Keratinocyte (primary cell): ENCODE results near the gene HSDL2. TPM values are rescaled to one million over a fixed set of nuclear protein-coding genes. Genes with fewer than 3 reads are reported as not detected.

ENCODE experiments used
- DNase-seq: peaks from one replicate; pipeline ENCODE4 v3.0.0-alpha.2; 2011; ENCODE audit warnings: low read depth, missing footprints, low spot score
- FAIRE-seq: peaks from 2 replicates; lab custom pipeline; 2011; peaks lifted over from hg19 to GRCh38; lab: Jason Lieb, UNC
- H2AFZ ChIP-seq: 2 replicates; pipeline ENCODE4 v1.6.0; 2012; ENCODE audit warnings: low read length, control low read depth, inconsistent platforms; ENCODE audit not compliant: control insufficient read depth
- H3K27ac ChIP-seq: 2 replicates; pipeline ENCODE4 v1.5.1; 2011; ENCODE audit warnings: low read length; ENCODE audit not compliant: control insufficient read depth, insufficient read depth
- H3K27me3 ChIP-seq: 3 replicates; pipeline ENCODE4 v1.6.0; 2011; ENCODE audit warnings: low read length; ENCODE audit not compliant: control insufficient read depth, insufficient read depth; ENCODE audit errors: extremely low read depth
- H3K36me3 ChIP-seq, 2 experiments: 2 replicates in 1 of 2; 3 replicates in 1 of 2; pipeline ENCODE4 v1.5.1; 2011; ENCODE audit warnings: low read length in 2 of 2, mild to moderate bottlenecking in 1 of 2; ENCODE audit not compliant: control insufficient read depth in 2 of 2, insufficient read depth in 2 of 2; ENCODE audit errors: extremely low read depth in 1 of 2
- H3K4me1 ChIP-seq: 3 replicates; pipeline ENCODE4 v1.5.1; 2011; ENCODE audit warnings: low read length; ENCODE audit not compliant: control insufficient read depth, insufficient read depth; ENCODE audit errors: extremely low read depth
- H3K4me2 ChIP-seq: 3 replicates; pipeline ENCODE4 v1.6.0; 2011; ENCODE audit warnings: low read depth, low read length; ENCODE audit not compliant: control insufficient read depth, insufficient read depth; ENCODE audit errors: extremely low read depth
- H3K4me3 ChIP-seq, 3 experiments: fragments of 200-600 bp in 1 of 3; sonication (generic) in 1 of 3; 2 replicates in 2 of 3; 3 replicates in 1 of 3; pipeline ENCODE4 v1.5.1; 2011 to 2016; ENCODE audit warnings: low read length in 3 of 3, mild to moderate bottlenecking in 3 of 3, control low read depth in 2 of 3, inconsistent platforms in 1 of 3, low read depth in 1 of 3, mixed read lengths in 1 of 3, mixed run types in 1 of 3, moderate library complexity in 1 of 3; ENCODE audit not compliant: control insufficient read depth in 2 of 3, insufficient read depth in 2 of 3; ENCODE audit errors: extremely low read depth in 1 of 3
- H3K79me2 ChIP-seq: 2 replicates; pipeline ENCODE4 v1.6.0; 2012; ENCODE audit warnings: low read length; ENCODE audit not compliant: control insufficient read depth, insufficient read depth
- H3K9ac ChIP-seq: 3 replicates; pipeline ENCODE4 v1.6.0; 2011; ENCODE audit warnings: low read length; ENCODE audit not compliant: control insufficient read depth, insufficient read depth; ENCODE audit errors: extremely low read depth
- H3K9me1 ChIP-seq: 3 replicates; pipeline ENCODE4 v1.6.0; 2011; ENCODE audit warnings: low read length; ENCODE audit not compliant: control insufficient read depth, insufficient read depth; ENCODE audit errors: extremely low read depth
- H3K9me3 ChIP-seq: 2 replicates; pipeline ENCODE4 v1.5.1; 2012; ENCODE audit warnings: low read depth, low read length; ENCODE audit not compliant: control insufficient read depth
- H4K20me1 ChIP-seq: 3 replicates; pipeline ENCODE4 v1.6.0; 2011; ENCODE audit warnings: low read length; ENCODE audit not compliant: control insufficient read depth, insufficient read depth; ENCODE audit errors: extremely low read depth
- CTCF ChIP-seq, 3 experiments: IDR thresholded peaks in 1 of 3; conservative IDR thresholded peaks in 1 of 3; optimal IDR thresholded peaks in 1 of 3; 2 replicates in 2 of 3; 3 replicates in 1 of 3; pipeline versions ENCODE3 to v1.5.1; 2011; ENCODE audit warnings: low read length in 3 of 3, mild to moderate bottlenecking in 3 of 3, moderate library complexity in 2 of 3, control low read depth in 1 of 3, inconsistent platforms in 1 of 3; ENCODE audit not compliant: insufficient read depth in 2 of 3; ENCODE audit errors: extremely low read depth in 1 of 3
- EZH2 ChIP-seq: IDR thresholded peaks from one replicate; pipeline ENCODE4 v1.6.1; 2012; ENCODE audit warnings: inconsistent platforms, mild to moderate bottlenecking, low read length, moderate library complexity
- dilution Hi-C: fragments of 300-500 bp; cut with MboI; formaldehyde crosslinking; loops from one replicate; pipeline ENCODE4 v1.7.0; 2020; ENCODE audit warnings: low sequenced_read_pairs; ENCODE audit not compliant: extremely low pct_ligation_motif_present
- polyA plus RNA-seq, 5 experiments: library from polyadenylated mRNA; depleted of rRNA in 3 of 5; stranded (reverse) in 3 of 5; stranded (forward) in 1 of 5; unstranded in 1 of 5; fragments of >200 nt; gene quantifications; 1 replicate in 1 of 5; 2 replicates in 3 of 5; 3 replicates in 1 of 5; pipeline versions ENCODE4 v1.2.1 to v1.2.3, GENCODE V29; 2011 to 2012; ENCODE audit warnings: missing spikeins in 2 of 5, low read depth in 1 of 5, low replicate concordance in 1 of 5

HSDL2 gene
- polyA plus RNA-seq, 1 donor (not counting 4 experiments of a cell fraction or from before 2014, with no cell fraction given): 27.6 TPM

GRCh38 chr9:112377684-112378327 lies 2.1 kb upstream of the HSDL2 start:
- Histone ChIP-seq H3K79me2 (peaks cover 12% of the 10 kb centered on the region), H4K20me1 (no peaks in the 10 kb centered on the region), H3K4me3 (peak overlapping the region in 1 of 3 experiments; percentile 18), H3K4me1 (peaks cover 22% of the 10 kb centered on the region), H3K9me3 (no peaks in the 10 kb centered on the region), H3K9ac (no peak overlapping the region), H3K27me3 (no peaks in the 10 kb centered on the region), H3K27ac (no peak overlapping the region), H3K4me2 (peak overlapping the region; percentile 98), H3K9me1 (no peaks in the 10 kb centered on the region), H2AFZ (no peak overlapping the region), H3K36me3 (no peaks in the 10 kb centered on the region)
- no peak for DNase-seq
- dilution Hi-C loops: no loop called here
- FAIRE-seq: no peak
- no peak for TF ChIP-seq EZH2
- no peak for TF ChIP-seq CTCF (optimal IDR thresholded peaks at IDR 0.05 in 1 of 3, IDR thresholded peaks at IDR 0.05 in 1 of 3, conservative IDR thresholded peaks at IDR 0.05 in 1 of 3; ENCODE audit: extremely low read depth in 1 of 3, insufficient read depth in 2 of 3, low read length in 3 of 3)

- H3K9me3 ChIP-seq: no peaks in the 10 kb centered on the region
- peak overlapping the region; percentile 96 for H2AFZ ChIP-seq
- no peaks in the 10 kb centered on the region for H3K36me3 ChIP-seq
- H4K20me1 ChIP-seq: no peaks in the 10 kb centered on the region
- peak overlapping the region; percentile 92 for H3K27ac ChIP-seq
- peaks cover 22% of the 10 kb centered on the region for H3K4me1 ChIP-seq
- no peak for TF ChIP-seq EZH2
- no peak for TF ChIP-seq CTCF (optimal IDR thresholded peaks at IDR 0.05 in 1 of 3, IDR thresholded peaks at IDR 0.05 in 1 of 3, conservative IDR thresholded peaks at IDR 0.05 in 1 of 3; ENCODE audit: extremely low read depth in 1 of 3, insufficient read depth in 2 of 3, low read length in 3 of 3)
- peak overlapping the region; percentile 93 for H3K9ac ChIP-seq
- H3K4me2 ChIP-seq: peak overlapping the region; percentile 98
- FAIRE-seq (no peak), DNase-seq (no peak)
- no peaks in the 10 kb centered on the region for H3K27me3 ChIP-seq
- dilution Hi-C loops: no loop called here
- no peaks in the 10 kb centered on the region for H3K9me1 ChIP-seq
- H3K79me2 ChIP-seq: peaks cover 14% of the 10 kb centered on the region
- H3K4me3 ChIP-seq: peak overlapping the region; percentile 90 to 97 (median 95)
Observed at GRCh38 chr9:112378328-112379176, 1.4 kb upstream of the HSDL2 start.
